ENCODE measurements around the gene FAM13A. TPM values are rescaled to one million over a fixed set of nuclear protein-coding genes. Genes with fewer than 3 reads are reported as not detected.

Gene FAM13A
- total and polyA plus RNA-seq, 2 of the 13 experiments (the other 11 are each of a cell fraction or from before 2014, with no cell fraction given), result 1.2 to 36.2 TPM

DNA sequence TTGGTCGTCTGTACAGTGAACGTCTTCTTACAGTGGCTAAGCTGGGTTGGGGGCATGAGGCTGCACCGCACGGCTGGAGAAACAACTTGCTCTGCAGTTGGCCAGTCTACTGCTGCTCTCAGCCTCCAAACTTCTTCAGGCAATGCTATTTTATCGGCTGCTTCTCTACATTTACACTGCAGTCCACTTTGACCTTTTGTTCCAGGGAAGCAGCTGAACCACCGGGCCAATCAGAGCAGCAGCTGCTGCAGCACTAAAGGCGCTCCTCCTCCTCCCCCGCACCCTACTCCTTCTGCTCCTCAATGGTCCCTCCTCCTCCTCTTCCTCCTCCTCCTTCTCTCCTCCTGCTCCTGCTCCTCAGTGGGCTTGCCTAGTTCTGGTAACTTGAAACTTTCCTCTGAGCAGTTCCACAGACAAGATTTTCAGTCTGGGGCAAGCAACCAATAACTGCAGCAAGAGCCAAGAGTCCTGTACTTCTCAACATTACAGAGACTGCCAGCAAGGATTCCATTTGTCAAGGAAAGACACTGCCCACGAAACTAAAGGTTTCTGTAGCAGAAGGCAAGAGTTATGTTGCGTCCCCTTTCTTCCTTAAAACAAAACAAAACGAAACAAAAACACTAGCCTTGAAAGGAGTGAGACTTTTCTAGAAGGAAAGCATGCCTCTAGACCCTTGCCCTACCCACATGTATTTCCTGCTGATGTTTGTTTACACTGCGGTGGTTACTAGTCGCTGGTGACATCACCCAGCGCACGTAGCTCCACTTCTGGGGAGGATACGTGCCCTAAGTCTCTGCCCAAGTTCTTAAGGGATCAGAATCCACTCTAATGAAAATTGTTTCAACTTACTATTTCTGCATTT, 233.7 kb downstream of the FAM13A start (continued):
- no peak for TF ChIP-seq ZNF362 (CRISPR knock-in tag; IDR thresholded peaks at IDR 0.05; ENCODE audit: borderline replicate concordance)
- TF ChIP-seq TAF15 (IDR thresholded peaks at IDR 0.05; ENCODE audit: low read depth, low read length, poor library complexity, severe bottlenecking), result no peak
- TF ChIP-seq BCL3 (CRISPR knock-in tag; IDR thresholded peaks at IDR 0.05), result peak; percentile 58; the same call in 1 of the 2 replicates
- no peak for TF ChIP-seq ZNF782 (CRISPR knock-in tag; IDR thresholded peaks at IDR 0.05; ENCODE audit: borderline replicate concordance)
- TF ChIP-seq HOXA5 (CRISPR knock-in tag; IDR thresholded peaks at IDR 0.05), result no peak
- TF ChIP-seq, protein P1, sequence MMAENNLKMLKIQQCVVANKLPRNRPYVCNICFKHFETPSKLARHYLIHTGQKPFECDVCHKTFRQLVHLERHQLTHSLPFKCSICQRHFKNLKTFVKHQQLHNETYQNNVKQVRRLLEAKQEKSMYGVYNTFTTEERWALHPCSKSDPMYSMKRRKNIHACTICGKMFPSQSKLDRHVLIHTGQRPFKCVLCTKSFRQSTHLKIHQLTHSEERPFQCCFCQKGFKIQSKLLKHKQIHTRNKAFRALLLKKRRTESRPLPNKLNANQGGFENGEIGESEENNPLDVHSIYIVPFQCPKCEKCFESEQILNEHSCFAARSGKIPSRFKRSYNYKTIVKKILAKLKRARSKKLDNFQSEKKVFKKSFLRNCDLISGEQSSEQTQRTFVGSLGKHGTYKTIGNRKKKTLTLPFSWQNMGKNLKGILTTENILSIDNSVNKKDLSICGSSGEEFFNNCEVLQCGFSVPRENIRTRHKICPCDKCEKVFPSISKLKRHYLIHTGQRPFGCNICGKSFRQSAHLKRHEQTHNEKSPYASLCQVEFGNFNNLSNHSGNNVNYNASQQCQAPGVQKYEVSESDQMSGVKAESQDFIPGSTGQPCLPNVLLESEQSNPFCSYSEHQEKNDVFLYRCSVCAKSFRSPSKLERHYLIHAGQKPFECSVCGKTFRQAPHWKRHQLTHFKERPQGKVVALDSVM (CRISPR knock-in tag; IDR thresholded peaks at IDR 0.05), result no peak
- TF ChIP-seq ZNF549 (CRISPR knock-in tag; IDR thresholded peaks at IDR 0.05), result no peak
- TF ChIP-seq PRDM10 (CRISPR knock-in tag; IDR thresholded peaks at IDR 0.05; ENCODE audit: low read depth), result no peak
- no peak for TF ChIP-seq ZNF282 (IDR thresholded peaks at IDR 0.05; ENCODE audit: partially characterized antibody)
- no peak for TF ChIP-seq ZNF121 (CRISPR knock-in tag; IDR thresholded peaks at IDR 0.05)
- TF ChIP-seq ZSCAN29 (CRISPR knock-in tag; conservative IDR thresholded peaks at IDR 0.05), result no peak
- peak; percentile 68; the same call in 1 of the 2 replicates for TF ChIP-seq FOXO1 (CRISPR knock-in tag; IDR thresholded peaks at IDR 0.05)
- TF ChIP-seq ZNF629 (CRISPR knock-in tag; conservative IDR thresholded peaks at IDR 0.05), result no peak
- no peak for TF ChIP-seq HOXA7 (CRISPR knock-in tag; IDR thresholded peaks at IDR 0.05)
- no peak for TF ChIP-seq MTA1 (CRISPR knock-in tag; IDR thresholded peaks at IDR 0.05; ENCODE audit: borderline replicate concordance)
- no peak for TF ChIP-seq SMC3 (IDR thresholded peaks at IDR 0.05; ENCODE audit: low read length)
- TF ChIP-seq ZNF337 (CRISPR knock-in tag; IDR thresholded peaks at IDR 0.05; ENCODE audit: borderline replicate concordance, low read depth), result no peak
- TF ChIP-seq SMAD3 (CRISPR knock-in tag; IDR thresholded peaks at IDR 0.05), result no peak
- TF ChIP-seq NFKB2 (CRISPR knock-in tag; IDR thresholded peaks at IDR 0.05; ENCODE audit: borderline replicate concordance), result no peak
- no peak for TF ChIP-seq NRL (CRISPR knock-in tag; IDR thresholded peaks at IDR 0.05; ENCODE audit: borderline replicate concordance)
- TF ChIP-seq ZNF12 (CRISPR knock-in tag; IDR thresholded peaks at IDR 0.05), result no peak
- TF ChIP-seq SATB2 (CRISPR knock-in tag; IDR thresholded peaks at IDR 0.05), result no peak
